Measurements from ENCODE around the gene MAMSTR. TPM values are rescaled to one million over a fixed set of nuclear protein-coding genes. Genes with fewer than 3 reads are reported as not detected.

Gene MAMSTR
- total and polyA plus RNA-seq, 9 of the 15 experiments (the other 6 are each of a cell fraction or from before 2014, with no cell fraction given), result 0.08 to 1.00 (median 0.40) TPM; not detected in 1

DNA sequence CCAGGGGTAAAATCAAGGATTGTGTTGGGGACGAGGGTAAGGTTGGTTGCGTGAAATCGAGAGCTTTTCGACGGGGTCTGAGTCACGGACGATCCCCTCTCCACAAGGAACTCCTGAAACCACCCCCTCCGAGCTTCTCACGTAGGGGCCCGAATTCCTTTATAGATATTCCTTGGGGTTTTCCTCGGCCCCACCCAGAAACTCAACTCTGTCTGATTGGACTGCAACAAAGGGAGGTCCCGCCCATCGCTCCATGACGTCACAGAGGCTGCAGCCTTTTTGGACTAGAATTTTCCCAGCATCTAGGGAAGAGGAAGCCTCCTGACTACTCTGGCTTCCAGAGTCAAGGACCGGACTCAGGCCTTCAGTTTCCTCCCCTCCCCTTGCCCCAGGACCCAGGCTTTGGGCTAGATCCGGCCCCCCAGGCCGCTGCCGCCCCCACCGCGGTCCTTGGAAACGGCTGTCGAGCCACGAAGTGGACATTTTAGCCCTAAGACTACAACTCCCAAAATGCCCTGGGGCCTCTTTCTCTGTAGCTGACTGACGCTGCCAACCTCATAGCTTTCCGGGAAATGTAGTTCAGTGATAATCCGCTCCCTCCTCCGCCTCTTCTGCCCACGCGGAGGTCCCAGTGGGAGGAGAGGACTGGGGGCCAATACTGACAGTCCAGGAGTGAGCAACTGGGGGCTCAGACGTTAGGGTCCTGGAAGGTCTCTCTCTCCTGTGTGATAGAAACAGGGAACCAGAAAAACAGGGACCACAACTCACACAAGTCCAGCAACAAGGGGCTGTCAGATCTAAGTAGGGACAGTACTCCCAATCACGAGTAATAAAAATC is 27.4 kb upstream of the MAMSTR start, which contains the start of gene IZUMO1 (continued):
- TF ChIP-seq ZNF280A (IDR thresholded peaks at IDR 0.05; ENCODE audit: low read depth, partially characterized antibody) (peak; percentile 3), ERF (CRISPR knock-in tag; IDR thresholded peaks at IDR 0.05) (no peak), SREBF2 (CRISPR knock-in tag; IDR thresholded peaks at IDR 0.05) (no peak), CBFA2T3 (IDR thresholded peaks at IDR 0.05) (no peak), PTRF (tag; IDR thresholded peaks at IDR 0.05) (no peak), BRD9 (IDR thresholded peaks at IDR 0.05; ENCODE audit: low read depth, partially characterized antibody) (no peak), SUPT5H (IDR thresholded peaks at IDR 0.05) (0 out of 2 replicates have a peak, but pooled peaks have one; percentile 35), ZSCAN29 (IDR thresholded peaks at IDR 0.05) (no peak), FOXP1 (CRISPR knock-in tag; IDR thresholded peaks at IDR 0.05) (no peak), SETDB1 (IDR thresholded peaks at IDR 0.05; ENCODE audit: low read length) (no peak)
- TF ChIP-seq, protein P1, sequence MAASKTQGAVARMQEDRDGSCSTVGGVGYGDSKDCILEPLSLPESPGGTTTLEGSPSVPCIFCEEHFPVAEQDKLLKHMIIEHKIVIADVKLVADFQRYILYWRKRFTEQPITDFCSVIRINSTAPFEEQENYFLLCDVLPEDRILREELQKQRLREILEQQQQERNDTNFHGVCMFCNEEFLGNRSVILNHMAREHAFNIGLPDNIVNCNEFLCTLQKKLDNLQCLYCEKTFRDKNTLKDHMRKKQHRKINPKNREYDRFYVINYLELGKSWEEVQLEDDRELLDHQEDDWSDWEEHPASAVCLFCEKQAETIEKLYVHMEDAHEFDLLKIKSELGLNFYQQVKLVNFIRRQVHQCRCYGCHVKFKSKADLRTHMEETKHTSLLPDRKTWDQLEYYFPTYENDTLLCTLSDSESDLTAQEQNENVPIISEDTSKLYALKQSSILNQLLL (CRISPR knock-in tag; IDR thresholded peaks at IDR 0.05; ENCODE audit: borderline replicate concordance), result no peak
- TF ChIP-seq, protein P2, sequence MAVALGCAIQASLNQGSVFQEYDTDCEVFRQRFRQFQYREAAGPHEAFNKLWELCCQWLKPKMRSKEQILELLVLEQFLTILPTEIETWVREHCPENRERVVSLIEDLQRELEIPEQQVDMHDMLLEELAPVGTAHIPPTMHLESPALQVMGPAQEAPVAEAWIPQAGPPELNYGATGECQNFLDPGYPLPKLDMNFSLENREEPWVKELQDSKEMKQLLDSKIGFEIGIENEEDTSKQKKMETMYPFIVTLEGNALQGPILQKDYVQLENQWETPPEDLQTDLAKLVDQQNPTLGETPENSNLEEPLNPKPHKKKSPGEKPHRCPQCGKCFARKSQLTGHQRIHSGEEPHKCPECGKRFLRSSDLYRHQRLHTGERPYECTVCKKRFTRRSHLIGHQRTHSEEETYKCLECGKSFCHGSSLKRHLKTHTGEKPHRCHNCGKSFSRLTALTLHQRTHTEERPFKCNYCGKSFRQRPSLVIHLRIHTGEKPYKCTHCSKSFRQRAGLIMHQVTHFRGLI (CRISPR knock-in tag; IDR thresholded peaks at IDR 0.05), result no peak
- TF ChIP-seq, protein P3, sequence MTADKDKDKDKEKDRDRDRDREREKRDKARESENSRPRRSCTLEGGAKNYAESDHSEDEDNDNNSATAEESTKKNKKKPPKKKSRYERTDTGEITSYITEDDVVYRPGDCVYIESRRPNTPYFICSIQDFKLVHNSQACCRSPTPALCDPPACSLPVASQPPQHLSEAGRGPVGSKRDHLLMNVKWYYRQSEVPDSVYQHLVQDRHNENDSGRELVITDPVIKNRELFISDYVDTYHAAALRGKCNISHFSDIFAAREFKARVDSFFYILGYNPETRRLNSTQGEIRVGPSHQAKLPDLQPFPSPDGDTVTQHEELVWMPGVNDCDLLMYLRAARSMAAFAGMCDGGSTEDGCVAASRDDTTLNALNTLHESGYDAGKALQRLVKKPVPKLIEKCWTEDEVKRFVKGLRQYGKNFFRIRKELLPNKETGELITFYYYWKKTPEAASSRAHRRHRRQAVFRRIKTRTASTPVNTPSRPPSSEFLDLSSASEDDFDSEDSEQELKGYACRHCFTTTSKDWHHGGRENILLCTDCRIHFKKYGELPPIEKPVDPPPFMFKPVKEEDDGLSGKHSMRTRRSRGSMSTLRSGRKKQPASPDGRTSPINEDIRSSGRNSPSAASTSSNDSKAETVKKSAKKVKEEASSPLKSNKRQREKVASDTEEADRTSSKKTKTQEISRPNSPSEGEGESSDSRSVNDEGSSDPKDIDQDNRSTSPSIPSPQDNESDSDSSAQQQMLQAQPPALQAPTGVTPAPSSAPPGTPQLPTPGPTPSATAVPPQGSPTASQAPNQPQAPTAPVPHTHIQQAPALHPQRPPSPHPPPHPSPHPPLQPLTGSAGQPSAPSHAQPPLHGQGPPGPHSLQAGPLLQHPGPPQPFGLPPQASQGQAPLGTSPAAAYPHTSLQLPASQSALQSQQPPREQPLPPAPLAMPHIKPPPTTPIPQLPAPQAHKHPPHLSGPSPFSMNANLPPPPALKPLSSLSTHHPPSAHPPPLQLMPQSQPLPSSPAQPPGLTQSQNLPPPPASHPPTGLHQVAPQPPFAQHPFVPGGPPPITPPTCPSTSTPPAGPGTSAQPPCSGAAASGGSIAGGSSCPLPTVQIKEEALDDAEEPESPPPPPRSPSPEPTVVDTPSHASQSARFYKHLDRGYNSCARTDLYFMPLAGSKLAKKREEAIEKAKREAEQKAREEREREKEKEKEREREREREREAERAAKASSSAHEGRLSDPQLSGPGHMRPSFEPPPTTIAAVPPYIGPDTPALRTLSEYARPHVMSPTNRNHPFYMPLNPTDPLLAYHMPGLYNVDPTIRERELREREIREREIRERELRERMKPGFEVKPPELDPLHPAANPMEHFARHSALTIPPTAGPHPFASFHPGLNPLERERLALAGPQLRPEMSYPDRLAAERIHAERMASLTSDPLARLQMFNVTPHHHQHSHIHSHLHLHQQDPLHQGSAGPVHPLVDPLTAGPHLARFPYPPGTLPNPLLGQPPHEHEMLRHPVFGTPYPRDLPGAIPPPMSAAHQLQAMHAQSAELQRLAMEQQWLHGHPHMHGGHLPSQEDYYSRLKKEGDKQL (CRISPR knock-in tag; IDR thresholded peaks at IDR 0.05; ENCODE audit: borderline replicate concordance), result no peak
- TF ChIP-seq, protein P4, sequence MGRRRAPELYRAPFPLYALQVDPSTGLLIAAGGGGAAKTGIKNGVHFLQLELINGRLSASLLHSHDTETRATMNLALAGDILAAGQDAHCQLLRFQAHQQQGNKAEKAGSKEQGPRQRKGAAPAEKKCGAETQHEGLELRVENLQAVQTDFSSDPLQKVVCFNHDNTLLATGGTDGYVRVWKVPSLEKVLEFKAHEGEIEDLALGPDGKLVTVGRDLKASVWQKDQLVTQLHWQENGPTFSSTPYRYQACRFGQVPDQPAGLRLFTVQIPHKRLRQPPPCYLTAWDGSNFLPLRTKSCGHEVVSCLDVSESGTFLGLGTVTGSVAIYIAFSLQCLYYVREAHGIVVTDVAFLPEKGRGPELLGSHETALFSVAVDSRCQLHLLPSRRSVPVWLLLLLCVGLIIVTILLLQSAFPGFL (CRISPR knock-in tag; IDR thresholded peaks at IDR 0.05), result no peak
- TF ChIP-seq, protein P5, sequence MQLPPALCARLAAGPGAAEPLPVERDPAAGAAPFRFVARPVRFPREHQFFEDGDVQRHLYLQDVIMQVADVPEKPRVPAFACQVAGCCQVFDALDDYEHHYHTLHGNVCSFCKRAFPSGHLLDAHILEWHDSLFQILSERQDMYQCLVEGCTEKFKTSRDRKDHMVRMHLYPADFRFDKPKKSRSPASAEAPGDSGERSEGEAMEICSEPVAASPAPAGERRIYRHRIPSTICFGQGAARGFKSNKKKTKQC (CRISPR knock-in tag; IDR thresholded peaks at IDR 0.05), result no peak

Data from K562 (cell line).